GM23248 (cell line): Measurements from ENCODE around the gene LRRC4B.

Experiments
- EZH2 ChIP-seq: fragments of 200-600 bp; sonication (generic); IDR thresholded peaks from 2 replicates; pipeline ENCODE4 v1.6.1; 2018; ENCODE audit warnings: antibody characterized with exemption, mild to moderate bottlenecking; ENCODE audit not compliant: insufficient read depth, poor library complexity, severe bottlenecking
- EZH2phosphoT487 ChIP-seq: fragments of 200-600 bp; sonication (generic); IDR thresholded peaks from 2 replicates; pipeline ENCODE4 v1.6.1; 2018; ENCODE audit warnings: antibody characterized with exemption, moderate library complexity, mild to moderate bottlenecking, low read depth; ENCODE audit not compliant: insufficient read depth

DNA sequence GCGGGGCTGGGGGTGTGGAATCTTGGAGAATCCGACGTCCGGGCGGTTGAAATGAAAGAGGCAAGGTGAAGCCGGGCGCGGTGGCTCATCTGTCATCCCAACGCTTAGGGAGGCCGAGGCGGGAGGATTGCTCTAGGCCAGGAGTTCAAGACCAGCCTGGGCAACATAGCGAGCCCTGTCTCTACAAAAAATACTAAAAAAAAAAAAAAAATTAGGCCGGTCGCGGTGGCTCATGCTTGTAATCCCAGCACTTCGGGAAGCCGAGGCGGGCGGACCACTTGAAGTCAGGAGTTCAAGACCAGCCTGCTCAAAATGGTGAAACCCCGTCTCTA is 91.4 kb downstream of the LRRC4B start:
- TF ChIP-seq EZH2phosphoT487 (no peak), EZH2 (no peak)
